DOHH2 (cell line): ENCODE results near the gene SCRN2.

Experiments used
- H3F3A ChIP-seq: fragments of 200-600 bp; sonication (generic), shearing (Covaris generic); 2 replicates; pipeline ENCODE4 v1.6.0; 2016; ENCODE audit warnings: antibody characterized with exemption, mild to moderate bottlenecking; ENCODE audit not compliant: control insufficient read depth, insufficient read depth
- H3K27ac ChIP-seq: fragments of 200-600 bp; sonication (generic); 2 replicates; pipeline ENCODE4 v1.5.1; 2014; ENCODE audit warnings: low read depth, mild to moderate bottlenecking, low read length, moderate library complexity
- H3K27me3 ChIP-seq: fragments of 200-600 bp; sonication (generic); 2 replicates; pipeline ENCODE4 v1.6.1; 2014; ENCODE audit warnings: mild to moderate bottlenecking, low read length, mixed read lengths; ENCODE audit not compliant: control insufficient read depth
- H3K36me3 ChIP-seq: fragments of 200-600 bp; sonication (generic); 2 replicates; pipeline ENCODE4 v1.6.1; 2014; ENCODE audit warnings: mild to moderate bottlenecking, low read length, moderate library complexity, mixed read lengths; ENCODE audit not compliant: control insufficient read depth
- H3K4me1 ChIP-seq: fragments of 200-600 bp; sonication (generic); 2 replicates; pipeline ENCODE4 v1.6.1; 2014; ENCODE audit warnings: mild to moderate bottlenecking, low read length, mixed read lengths; ENCODE audit not compliant: control insufficient read depth
- H3K4me2 ChIP-seq: fragments of 200-600 bp; sonication (generic); 2 replicates; pipeline ENCODE4 v1.6.0; 2014; ENCODE audit warnings: mild to moderate bottlenecking, low read length, moderate library complexity
- H3K4me3 ChIP-seq: fragments of 200-600 bp; sonication (generic); 2 replicates; pipeline ENCODE4 v1.5.1; 2014; ENCODE audit warnings: mild to moderate bottlenecking, low read length, mixed read lengths
- H3K79me2 ChIP-seq: fragments of 200-600 bp; sonication (generic); 2 replicates; pipeline ENCODE4 v1.6.1; 2014; ENCODE audit warnings: mild to moderate bottlenecking, low read length, mixed read lengths; ENCODE audit not compliant: control insufficient read depth
- H3K9me2 ChIP-seq: fragments of 200-600 bp; sonication (generic); replicated peaks from 2 replicates; pipeline ENCODE4 v1.6.1; 2014; ENCODE audit warnings: mild to moderate bottlenecking, low read length, mixed read lengths; ENCODE audit not compliant: control insufficient read depth
- H3K9me3 ChIP-seq: fragments of 200-600 bp; sonication (generic); 2 replicates; pipeline ENCODE4 v1.6.1; 2014; ENCODE audit warnings: antibody characterized with exemption, low read length, mixed read lengths; ENCODE audit not compliant: control insufficient read depth, insufficient read depth
- H4K20me1 ChIP-seq: fragments of 200-600 bp; sonication (generic); 2 replicates; pipeline ENCODE4 v1.6.0; 2014; ENCODE audit warnings: low read depth, mild to moderate bottlenecking, antibody characterized with exemption, low read length, moderate library complexity; ENCODE audit not compliant: control insufficient read depth, insufficient read depth
- EZH2phosphoT487 ChIP-seq: fragments of 200-600 bp; sonication (generic); IDR thresholded peaks from 2 replicates; pipeline ENCODE4 v1.6.1; 2017; ENCODE audit warnings: borderline replicate concordance, mild to moderate bottlenecking, antibody characterized with exemption, low read length, moderate library complexity, mixed read lengths
- TF ChIP-seq, protein P1 (sequence below): fragments of 200-600 bp; sonication (generic); IDR thresholded peaks from one replicate; pipeline ENCODE4 v1.5.1; 2014; ENCODE audit warnings: antibody characterized with exemption, mild to moderate bottlenecking, low read depth, low read length; ENCODE audit not compliant: poor library complexity, severe bottlenecking

The SCRN2 gene

DNA sequence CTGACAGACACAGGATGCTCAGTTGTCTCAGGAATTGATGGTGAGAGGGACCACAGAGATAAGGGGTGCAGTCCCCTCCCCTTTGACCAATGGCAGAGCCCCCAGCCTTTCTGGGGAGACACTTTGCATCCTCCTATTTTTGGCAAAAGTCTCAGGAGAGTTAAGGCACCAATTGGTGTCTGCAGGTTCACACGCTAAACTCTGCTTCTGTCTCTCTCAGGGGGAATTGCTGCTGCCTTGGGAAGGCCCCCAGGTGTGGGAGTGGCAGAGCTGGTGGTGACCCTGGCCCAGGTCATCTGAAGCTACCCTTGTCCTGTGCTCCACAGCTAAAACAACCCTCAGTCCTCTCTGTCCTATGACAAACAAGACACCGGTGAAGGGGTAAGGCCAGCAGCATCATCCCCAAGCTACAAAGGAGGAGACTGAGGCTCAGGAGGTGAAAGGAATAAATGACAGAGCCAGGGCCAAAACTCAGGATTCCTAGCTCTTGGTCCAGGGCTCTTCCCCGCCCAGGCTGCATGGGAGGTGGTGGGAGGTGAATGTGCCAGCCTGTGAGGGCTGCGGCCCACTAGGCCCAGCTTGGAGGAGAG lies 39.8 kb downstream of the SCRN2 start:
- TF ChIP-seq, protein P1, sequence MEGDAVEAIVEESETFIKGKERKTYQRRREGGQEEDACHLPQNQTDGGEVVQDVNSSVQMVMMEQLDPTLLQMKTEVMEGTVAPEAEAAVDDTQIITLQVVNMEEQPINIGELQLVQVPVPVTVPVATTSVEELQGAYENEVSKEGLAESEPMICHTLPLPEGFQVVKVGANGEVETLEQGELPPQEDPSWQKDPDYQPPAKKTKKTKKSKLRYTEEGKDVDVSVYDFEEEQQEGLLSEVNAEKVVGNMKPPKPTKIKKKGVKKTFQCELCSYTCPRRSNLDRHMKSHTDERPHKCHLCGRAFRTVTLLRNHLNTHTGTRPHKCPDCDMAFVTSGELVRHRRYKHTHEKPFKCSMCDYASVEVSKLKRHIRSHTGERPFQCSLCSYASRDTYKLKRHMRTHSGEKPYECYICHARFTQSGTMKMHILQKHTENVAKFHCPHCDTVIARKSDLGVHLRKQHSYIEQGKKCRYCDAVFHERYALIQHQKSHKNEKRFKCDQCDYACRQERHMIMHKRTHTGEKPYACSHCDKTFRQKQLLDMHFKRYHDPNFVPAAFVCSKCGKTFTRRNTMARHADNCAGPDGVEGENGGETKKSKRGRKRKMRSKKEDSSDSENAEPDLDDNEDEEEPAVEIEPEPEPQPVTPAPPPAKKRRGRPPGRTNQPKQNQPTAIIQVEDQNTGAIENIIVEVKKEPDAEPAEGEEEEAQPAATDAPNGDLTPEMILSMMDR: no peak
- no peak for TF ChIP-seq EZH2phosphoT487
- Histone ChIP-seq H3K36me3 (no peaks in the 10 kb centered on the region), H3K4me3 (no peak overlapping the region), H3F3A (no peaks in the 10 kb centered on the region), H4K20me1 (no peaks in the 10 kb centered on the region), H3K27ac (no peak overlapping the region), H3K4me2 (no peak overlapping the region), H3K9me2 (no peaks in the 10 kb centered on the region), H3K79me2 (no peaks in the 10 kb centered on the region), H3K27me3 (peaks cover 8% of the 10 kb centered on the region; the same call in 1 of the 2 replicates), H3K9me3 (no peaks in the 10 kb centered on the region), H3K4me1 (no peaks in the 10 kb centered on the region)

DNA sequence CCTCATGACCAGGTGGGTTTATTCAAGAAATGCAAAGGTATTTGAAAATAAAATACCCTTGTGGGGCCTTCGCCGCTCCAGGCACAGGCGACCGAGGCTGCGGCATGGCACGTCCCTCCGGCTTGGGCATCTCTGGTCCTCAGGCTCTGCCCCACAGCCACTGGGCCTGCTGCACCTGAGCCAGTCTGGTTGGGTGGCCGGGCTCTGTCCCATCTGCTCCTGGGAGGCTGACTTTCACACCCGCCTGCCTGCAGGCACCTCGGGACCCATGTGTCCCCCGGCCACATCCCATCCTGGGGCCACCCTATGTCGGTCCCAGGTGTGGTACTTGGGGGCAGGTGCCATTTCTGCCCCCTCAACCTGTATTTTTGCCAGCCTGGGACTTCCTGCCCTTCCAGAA lies 40.4 kb downstream of the SCRN2 start:
- H3F3A ChIP-seq: no peaks in the 10 kb centered on the region
- no peaks in the 10 kb centered on the region for H3K79me2 ChIP-seq
- H3K9me2 ChIP-seq: no peaks in the 10 kb centered on the region
- H3K9me3 ChIP-seq: no peaks in the 10 kb centered on the region
- no peaks in the 10 kb centered on the region for H3K4me1 ChIP-seq
- H3K4me2 ChIP-seq: no peak overlapping the region
- H3K27me3 ChIP-seq: peaks cover 8% of the 10 kb centered on the region; the same call in 1 of the 2 replicates
- H3K4me3 ChIP-seq: no peak overlapping the region
- H3K36me3 ChIP-seq: no peaks in the 10 kb centered on the region
- H4K20me1 ChIP-seq: no peaks in the 10 kb centered on the region
- TF ChIP-seq EZH2phosphoT487: no peak
- TF ChIP-seq, protein P1: no peak
- no peak overlapping the region for H3K27ac ChIP-seq

- H3K9me2 ChIP-seq: no peaks in the 10 kb centered on the region
Observed at GRCh38 chr17:47797797-47798196, 43.3 kb downstream of the SCRN2 start.

More at GRCh38 chr17:47797797-47798196, 43.3 kb downstream of the SCRN2 start:
- Histone ChIP-seq H4K20me1 (no peaks in the 10 kb centered on the region), H3K4me3 (no peak overlapping the region), H3K79me2 (no peaks in the 10 kb centered on the region), H3K36me3 (no peaks in the 10 kb centered on the region), H3K4me1 (no peaks in the 10 kb centered on the region), H3K9me3 (no peaks in the 10 kb centered on the region), H3K4me2 (no peak overlapping the region), H3K27ac (no peak overlapping the region), H3K27me3 (peaks cover 23% of the 10 kb centered on the region), H3F3A (no peaks in the 10 kb centered on the region)
- TF ChIP-seq, protein P1: no peak
- TF ChIP-seq EZH2phosphoT487: no peak
